ENCODE results near the gene PCDHB9. TPM values are rescaled to one million over a fixed set of nuclear protein-coding genes. Genes with fewer than 3 reads are reported as not detected.

Gene PCDHB9
- total and polyA plus RNA-seq, 2 of the 8 experiments (the other 6 are each of a cell fraction or from before 2014, with no cell fraction given) = 0.68 to 1.6 TPM

DNA sequence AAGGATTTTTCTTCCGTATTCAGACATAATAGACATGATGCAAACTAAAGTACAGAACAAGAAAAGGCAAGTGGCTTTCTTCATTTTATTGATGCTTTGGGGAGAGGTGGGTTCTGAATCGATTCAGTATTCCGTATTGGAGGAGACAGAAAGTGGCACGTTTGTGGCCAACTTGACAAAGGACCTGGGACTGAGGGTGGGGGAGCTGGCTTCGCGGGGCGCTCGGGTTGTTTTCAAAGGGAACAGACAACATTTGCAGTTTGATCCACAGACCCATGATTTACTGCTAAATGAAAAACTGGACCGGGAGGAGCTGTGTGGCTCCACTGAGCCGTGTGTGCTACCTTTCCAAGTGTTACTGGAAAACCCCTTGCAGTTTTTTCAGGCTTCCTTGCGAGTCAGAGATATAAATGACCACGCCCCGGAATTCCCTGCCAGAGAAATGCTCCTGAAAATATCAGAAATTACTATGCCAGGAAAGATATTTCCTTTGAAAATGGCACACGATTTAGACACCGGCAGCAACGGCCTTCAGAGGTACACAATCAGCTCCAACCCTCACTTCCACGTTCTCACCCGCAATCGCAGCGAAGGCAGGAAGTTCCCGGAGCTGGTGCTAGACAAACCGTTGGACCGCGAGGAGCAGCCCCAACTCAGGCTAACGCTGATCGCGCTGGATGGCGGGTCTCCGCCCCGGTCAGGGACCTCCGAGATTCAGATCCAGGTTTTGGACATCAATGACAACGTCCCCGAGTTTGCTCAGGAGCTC is 36.6 kb upstream of the PCDHB9 start (continued):
- TF ChIP-seq BCL11A (IDR thresholded peaks at IDR 0.05; ENCODE audit: low read depth in 2 of 2, low read length in 2 of 2) (no peak), SUZ12 (IDR thresholded peaks at IDR 0.05; ENCODE audit: low read length) (no peak), KDM4A (IDR thresholded peaks at IDR 0.05; ENCODE audit: low read depth, low read length, severe bottlenecking) (no peak), FOSL1 (IDR thresholded peaks at IDR 0.05; ENCODE audit: insufficient read depth, low read depth, low read length) (no peak), CHD2 (IDR thresholded peaks at IDR 0.05; ENCODE audit: low read length) (no peak), RAD21 (IDR thresholded peaks at IDR 0.05 in 1 of 2, conservative IDR thresholded peaks at IDR 0.05 in 1 of 2; ENCODE audit: low read depth in 2 of 2, low read length in 2 of 2) (no peak), ASH2L (IDR thresholded peaks at IDR 0.05; ENCODE audit: low read length) (no peak)
